B cell (primary cell): ENCODE measurements around the gene CYP4A22.
"Not testable (repeated sequence)": the region's sequence is repeated elsewhere in the genome, so short reads cannot be mapped to it uniquely, and the experiment has no call there.

Source experiments
- EZH2 ChIP-seq: IDR thresholded peaks from 2 replicates; pipeline ENCODE4 v1.6.1; 2012; ENCODE audit warnings: borderline replicate concordance, low read depth, mild to moderate bottlenecking, moderate library complexity, low read length; ENCODE audit not compliant: insufficient read depth, poor library complexity, severe bottlenecking
- TF ChIP-seq, protein P1 (sequence below): fragments of 200-600 bp; IDR thresholded peaks from one replicate; pipeline ENCODE4 v1.8.0; 2022; ENCODE audit warnings: antibody characterized with exemption, mild to moderate bottlenecking

DNA sequence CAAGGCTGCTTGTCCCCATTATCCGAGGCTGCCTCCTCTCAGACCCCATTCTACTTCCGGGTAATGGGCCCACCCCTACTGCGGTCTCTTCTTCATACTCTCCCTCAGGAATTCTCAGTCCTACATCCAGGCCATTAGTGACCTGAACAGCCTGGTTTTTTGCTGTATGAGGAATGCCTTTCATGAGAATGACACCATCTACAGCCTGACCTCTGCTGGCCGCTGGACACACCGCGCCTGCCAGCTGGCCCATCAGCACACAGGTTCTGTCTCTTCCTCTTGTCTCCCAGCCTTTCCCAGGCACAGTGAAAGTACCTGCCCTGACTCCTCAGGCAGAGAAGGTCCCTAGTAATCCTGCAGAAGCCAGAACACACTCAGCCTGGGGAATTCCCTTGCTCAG is 6.4 kb downstream of the CYP4A22 start:
- TF ChIP-seq, protein P1, sequence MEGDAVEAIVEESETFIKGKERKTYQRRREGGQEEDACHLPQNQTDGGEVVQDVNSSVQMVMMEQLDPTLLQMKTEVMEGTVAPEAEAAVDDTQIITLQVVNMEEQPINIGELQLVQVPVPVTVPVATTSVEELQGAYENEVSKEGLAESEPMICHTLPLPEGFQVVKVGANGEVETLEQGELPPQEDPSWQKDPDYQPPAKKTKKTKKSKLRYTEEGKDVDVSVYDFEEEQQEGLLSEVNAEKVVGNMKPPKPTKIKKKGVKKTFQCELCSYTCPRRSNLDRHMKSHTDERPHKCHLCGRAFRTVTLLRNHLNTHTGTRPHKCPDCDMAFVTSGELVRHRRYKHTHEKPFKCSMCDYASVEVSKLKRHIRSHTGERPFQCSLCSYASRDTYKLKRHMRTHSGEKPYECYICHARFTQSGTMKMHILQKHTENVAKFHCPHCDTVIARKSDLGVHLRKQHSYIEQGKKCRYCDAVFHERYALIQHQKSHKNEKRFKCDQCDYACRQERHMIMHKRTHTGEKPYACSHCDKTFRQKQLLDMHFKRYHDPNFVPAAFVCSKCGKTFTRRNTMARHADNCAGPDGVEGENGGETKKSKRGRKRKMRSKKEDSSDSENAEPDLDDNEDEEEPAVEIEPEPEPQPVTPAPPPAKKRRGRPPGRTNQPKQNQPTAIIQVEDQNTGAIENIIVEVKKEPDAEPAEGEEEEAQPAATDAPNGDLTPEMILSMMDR = not testable (repeated sequence)
- TF ChIP-seq EZH2 = not testable (repeated sequence)
